GM18505 (cell line): ENCODE data around the gene FAM241B.

Source experiments
- ATAC-seq: cut with Tn5 transposase; IDR thresholded peaks from one replicate; pipeline ENCODE4 v1.9.1; 2021; ENCODE audit not compliant: unreplicated experiment
- POLR2A ChIP-seq: IDR thresholded peaks from 4 replicates; pipeline ENCODE4 v1.6.1; 2011; ENCODE audit warnings: borderline replicate concordance; ENCODE audit not compliant: insufficient read depth, insufficient read length; ENCODE audit errors: extremely low read depth

Gene FAM241B

DNA sequence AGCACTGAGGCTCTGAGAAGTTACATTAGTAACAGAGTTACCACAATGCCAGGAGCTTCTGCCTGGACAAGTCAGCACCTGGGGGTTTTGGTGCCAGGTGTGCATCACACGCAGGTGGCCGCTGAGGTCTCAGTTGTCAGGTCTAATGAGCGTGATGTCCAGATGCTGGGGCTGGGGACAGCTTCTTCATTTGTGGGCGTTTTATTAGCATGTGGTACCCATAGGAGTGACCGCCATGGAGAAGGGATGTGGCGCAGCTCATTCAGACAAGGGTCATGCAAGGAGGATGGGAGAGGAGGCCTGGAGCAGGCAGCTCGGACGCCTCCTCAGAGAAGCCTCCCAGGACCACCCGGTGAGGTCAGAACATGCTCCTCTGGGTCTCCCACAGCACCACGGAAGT lies 27.8 kb downstream of the FAM241B start:
- no peak for TF ChIP-seq POLR2A
- no peak for ATAC-seq

DNA sequence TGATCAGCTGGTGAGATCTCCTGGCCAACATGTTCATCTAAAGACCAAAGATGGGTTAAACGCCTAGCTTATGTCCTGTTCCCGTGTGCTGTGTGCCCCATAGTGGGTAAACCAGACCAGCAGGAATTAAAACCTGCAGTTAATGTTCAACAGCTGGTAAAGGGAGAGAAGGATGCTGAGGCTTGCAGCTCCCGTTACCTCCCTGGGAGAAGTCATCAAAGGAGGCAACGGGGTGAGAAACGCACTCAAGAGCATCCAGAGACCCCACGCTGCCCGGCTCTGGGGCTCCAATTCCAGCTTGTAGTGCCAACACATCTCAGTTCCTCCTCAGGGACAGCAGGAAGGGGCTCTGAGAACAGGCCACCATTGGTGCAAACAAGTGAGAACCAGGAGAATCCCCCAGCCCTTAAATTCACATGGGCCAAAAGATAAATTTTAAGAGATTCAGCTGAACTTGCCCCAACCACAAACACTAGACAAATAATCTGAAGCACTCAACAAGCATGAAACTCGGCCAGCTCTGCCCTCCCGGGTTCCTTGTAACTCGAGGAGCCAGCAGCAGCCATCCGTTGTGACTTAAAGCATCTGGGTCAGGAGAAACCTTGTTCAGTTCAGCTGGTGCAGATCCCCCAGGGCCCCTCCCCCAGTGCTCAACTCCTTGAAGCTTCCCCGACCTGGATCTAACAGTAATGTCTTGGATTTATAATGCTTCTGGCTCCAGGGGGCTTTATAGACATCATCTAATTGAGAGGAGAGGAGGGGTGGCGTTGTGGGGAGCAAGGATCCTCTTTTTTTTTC lies 29.4 kb downstream of the FAM241B start:
- no peak for TF ChIP-seq POLR2A
- no peak for ATAC-seq

DNA sequence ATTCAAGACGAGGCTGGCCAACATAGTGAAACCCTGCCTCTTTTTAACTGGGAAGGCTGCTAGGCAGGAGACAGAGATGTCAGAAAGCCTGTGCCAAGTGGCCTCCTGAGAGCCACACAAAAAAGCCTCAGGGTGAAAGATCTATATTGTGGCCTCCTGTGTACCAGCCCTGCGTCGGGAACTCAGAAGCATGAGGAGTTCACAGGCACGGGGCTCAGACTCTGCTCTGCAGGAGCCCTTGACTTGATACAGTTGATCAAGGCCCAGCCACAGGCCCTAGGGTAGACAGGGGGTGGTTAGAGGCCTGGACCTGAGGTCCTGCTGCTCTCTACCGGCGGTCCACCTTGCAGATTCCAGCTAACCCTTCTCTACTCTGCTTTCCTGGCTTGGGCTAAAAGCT lies 30.2 kb downstream of the FAM241B start:
- TF ChIP-seq POLR2A = no peak
- ATAC-seq = no peak

DNA sequence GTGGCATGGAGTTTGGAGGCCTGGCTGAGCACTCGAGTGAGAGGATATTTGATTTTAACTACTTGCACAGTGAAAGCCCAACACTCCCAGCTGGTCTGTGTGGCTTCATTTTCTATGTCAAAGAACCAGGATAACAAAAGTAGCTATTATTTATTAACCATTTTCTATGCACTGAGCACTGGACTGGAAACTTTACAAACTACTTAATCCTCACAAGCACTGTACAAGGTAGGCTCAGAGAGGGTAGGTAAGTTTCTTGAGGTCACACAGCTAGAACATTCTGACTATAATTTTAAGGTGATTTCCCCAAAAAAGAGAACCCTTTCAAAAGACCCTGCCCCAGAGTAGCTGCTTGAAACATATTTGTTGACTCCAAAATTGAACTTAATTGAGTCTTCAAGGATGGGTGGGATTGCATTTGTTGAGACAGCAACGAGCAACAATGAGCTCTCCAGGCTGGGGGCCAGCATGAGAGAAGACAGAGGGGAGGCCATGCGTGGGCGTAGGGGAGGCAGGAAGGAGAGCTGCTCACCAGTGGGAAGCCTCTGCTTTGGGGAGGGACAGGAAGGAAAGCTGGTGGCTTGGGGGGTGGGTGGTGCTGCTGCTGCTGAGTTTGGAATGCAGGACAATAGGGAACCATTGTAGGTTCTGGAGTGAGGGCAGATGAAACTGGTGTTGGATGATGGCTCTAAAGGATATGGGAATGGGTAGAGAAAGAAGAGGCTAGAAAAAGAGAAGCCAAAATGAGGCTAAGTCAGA lies 31.5 kb downstream of the FAM241B start:
- no peak for ATAC-seq
- no peak for TF ChIP-seq POLR2A

DNA sequence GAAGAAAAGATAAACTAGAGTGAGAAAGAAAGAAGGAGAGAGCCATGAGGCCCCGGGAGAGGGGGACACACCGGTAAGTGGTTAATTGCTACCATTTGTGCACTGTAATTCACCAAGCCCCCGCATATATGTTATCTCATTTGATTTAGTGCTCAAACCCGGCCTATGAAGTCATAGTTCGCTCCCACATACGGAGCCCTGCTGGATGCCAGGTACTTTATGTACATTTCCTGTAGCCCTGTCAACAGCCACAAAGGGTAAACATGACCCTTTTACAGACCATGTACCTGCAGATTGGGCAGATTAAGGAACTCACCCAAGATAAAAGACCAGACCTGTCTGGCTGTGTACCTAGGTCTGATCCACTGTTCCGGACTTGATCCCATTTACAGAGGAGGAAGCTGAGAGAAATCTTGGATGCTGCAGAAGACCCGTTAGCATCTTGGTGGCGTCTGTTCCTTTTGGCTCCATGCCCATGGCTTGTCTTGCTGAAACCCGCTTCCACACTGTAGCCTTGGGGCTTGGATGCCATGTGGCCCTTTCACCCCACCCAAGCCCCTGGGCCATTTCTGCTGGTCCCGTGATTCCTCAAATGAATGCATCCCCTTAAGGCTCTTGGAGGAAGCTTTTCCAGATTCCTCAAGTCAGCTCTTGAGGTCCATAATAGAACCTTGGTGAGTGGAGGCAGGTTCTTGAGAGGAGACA lies 32.3 kb downstream of the FAM241B start:
- ATAC-seq = no peak
- no peak for TF ChIP-seq POLR2A

DNA sequence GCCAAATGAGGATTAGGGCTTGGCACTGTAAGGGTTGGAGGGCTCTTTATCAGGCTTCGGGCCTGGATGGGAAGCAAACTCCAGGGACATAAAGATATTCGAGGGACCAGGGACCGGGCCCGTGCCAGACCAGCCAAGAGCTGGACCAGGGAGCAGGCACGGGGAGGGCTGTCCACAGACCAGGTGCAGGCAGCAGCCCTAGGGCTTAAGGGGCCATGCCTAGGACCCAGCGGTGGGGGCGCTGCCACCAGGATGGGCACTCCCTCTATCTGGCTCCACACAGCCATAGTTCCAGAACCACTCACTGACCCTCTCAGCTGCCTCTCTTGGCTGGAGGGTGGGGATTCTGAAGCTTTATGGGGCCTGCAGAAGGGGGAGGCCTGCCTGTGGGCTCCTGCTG lies 32.9 kb downstream of the FAM241B start:
- no peak for ATAC-seq
- no peak for TF ChIP-seq POLR2A

DNA sequence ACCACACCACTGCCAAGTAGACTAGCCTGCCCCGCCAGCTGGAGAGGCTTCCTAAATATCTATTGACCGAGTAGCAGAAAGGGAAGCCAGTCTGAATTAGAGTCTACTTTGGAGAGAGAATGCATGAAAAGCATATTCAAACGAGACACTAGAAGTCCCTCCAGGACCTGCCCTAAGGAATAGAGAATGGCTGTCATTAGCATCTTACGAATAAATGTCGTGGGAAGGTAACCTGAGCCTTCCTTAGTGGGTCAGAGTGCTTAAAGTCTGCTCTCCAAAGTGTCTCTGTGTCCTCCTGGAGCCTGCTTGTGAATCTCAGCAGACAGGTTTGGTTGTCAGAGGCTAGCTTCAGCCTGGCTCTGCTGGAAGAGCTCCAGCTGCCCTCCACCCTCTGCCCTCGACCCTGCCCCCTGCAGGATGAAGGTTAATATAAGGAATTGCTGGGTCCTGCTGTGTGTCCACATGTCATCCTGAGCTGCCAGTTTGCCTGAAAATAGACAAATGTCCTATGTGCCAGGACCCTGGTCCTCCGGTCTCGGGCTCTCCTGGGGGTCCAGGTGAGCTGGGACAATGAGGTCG lies 33.4 kb downstream of the FAM241B start:
- no peak for ATAC-seq
- TF ChIP-seq POLR2A = no peak

DNA sequence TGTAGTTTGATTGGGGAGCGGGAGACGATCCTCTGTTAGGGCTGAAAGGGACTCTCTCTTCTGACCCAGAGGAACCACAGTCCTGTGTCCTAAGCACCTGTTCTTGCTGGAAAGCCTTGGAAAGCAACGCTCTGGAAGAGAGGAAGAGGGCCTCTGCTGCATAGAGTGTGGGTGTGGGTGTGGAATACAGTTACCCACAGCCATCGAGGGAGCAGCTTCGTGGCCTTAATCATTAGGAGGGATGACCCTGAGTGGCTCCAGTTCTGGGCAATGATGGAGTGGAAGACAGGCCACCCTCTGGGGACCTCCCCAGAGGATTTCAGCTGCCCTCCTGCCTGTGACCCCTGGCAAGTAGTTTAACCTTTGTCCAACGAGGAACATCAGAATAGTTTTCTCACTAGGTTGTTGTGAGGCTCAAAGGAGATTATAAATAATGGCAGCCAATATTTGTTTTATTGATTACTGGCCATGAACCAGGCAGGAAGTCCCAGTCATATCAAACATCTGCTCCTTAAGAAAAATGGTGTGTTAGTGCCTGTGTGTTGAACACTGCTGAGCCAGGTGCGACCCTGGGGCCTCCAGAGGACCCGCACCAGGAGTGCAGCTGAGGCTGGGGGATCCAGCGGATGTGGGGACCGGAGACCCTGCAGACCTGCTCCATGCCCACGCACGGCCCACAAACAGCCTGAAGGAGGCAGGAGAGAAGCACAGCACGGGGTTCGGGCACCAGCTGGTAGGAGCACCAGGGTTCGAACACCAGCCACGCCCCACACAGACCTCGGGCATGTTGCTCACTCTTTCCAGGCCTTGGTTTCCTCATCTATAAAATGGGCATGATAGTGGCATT lies 35.6 kb downstream of the FAM241B start:
- ATAC-seq = no peak
- TF ChIP-seq POLR2A = no peak

DNA sequence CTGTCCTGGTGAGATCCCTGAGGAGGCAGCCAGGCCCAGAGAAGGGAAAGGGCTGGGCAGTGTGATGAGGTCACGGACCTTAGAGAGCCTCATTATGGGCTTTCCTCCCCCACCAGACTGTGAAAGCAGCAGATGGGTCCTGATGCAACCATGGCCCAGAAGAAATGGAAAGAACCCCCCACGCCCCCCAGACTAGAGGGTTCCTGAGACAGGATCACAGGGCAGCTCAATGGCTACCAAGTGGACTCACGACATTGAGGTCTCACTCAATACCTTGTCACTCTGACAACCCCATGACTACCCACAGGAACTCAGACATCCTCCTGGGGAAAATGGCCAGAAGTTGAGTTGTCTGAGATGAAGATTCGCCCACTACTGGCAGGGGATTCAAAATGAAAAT lies 36.7 kb downstream of the FAM241B start:
- no peak for ATAC-seq
- TF ChIP-seq POLR2A = no peak

DNA sequence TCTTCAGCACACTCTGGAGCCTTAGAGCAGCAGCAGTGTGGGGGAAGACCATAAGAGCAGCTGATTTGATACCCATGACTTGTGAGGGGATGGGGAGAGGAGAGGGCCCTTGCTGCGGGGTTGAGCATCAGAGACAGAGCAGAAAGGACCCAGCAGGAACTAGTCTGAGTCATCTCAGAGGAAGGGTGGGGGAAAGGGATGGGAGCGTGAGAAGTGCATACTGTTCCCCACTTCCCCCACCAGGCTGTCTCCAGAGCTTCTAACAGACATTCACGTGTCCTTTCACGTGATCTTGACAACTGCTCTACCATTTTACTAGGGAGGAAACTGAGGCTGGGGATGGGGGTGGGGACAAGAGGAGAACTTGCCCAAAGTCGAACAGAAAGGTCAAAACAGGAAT lies 38.7 kb downstream of the FAM241B start:
- no peak for ATAC-seq
- TF ChIP-seq POLR2A = no peak

DNA sequence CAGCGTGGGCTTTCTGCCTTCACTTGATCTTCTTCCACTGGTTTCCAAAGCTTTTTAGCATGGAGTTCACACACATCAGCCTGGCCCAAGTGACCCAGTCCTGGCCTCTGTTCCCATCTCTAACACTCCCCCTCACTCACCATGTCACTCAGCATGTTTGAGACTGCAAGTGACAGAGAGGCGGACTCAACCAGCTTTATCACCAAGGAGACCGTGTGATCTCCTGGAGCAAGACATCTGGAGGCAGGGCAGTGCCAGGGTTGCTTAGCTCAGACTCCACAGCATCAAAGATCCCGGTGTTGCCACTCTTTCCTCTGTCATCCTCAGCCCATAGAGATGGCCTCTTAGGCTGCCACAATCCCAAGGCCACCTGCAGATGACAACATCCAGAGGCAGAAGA lies 39.4 kb downstream of the FAM241B start:
- no peak for TF ChIP-seq POLR2A
- ATAC-seq = no peak

DNA sequence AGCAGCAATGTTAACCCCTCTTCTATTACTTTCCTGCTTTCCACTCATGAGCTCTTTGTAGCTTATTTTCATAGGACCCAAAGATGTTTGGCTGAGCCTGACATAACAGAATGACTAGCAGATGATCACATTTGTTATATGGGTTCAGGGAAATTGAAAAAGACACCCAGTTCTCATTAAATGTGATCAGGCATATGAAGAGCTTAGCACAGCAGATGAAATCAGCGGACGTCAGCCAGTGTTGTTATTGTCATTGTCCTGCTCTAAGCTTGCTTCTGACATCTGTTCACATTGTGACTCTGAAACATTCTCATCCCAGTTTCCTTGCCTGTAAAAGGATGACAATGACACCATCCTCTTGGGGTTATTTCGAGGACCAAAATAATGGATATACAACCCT lies 43.5 kb downstream of the FAM241B start:
- no peak for TF ChIP-seq POLR2A
- no peak for ATAC-seq
